NAMALWA (cell line): ENCODE data around the gene NTRK2.

Experiments
- DNase-seq: peaks from one replicate; pipeline ENCODE4 v3.0.0-alpha.2; 2015; ENCODE audit warnings: low spot score

Gene NTRK2

DNA sequence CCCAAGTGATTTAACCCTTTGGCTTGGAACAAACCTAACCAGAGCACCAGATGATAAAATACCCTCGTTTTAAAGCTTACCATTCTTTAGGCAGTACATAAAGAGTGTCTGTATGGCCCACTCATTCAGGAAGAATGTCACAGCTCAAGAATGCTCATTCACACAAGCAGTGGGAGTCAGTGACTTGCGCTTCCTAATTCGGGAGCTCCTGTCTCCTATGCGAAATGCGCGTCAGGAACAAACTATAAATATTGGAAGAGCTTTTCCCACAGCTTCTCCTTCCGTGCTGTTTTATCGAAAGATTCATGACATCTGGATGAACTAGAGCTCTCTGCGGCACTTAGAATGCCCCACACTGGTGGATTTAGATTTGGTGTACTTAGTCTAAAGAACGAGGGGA, 66.6 kb downstream of the NTRK2 start:
- DNase-seq = no peak

DNA sequence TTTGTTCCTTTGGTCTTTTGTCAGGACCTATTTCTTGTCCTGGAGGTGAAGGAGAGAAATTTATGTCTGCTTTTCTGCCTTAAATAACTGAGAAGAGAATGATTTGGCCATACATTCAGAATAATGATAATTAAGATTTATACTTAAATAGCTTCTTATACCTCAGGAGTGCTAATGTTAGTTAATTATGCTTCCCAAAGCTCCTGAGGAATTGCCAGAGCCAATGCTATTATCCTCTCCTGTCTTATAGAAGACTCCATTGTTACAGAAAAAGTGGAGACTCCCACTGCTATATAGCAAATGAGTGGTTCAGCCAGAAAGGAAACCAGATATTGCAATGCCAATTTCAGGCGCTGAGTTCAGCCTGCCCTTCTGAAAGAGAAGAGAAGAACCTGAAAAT, 67.0 kb downstream of the NTRK2 start:
- DNase-seq = no peak

GRCh38 chr9:84738353-84738752, 68.8 kb downstream of the NTRK2 start:
- no peak for DNase-seq

DNA sequence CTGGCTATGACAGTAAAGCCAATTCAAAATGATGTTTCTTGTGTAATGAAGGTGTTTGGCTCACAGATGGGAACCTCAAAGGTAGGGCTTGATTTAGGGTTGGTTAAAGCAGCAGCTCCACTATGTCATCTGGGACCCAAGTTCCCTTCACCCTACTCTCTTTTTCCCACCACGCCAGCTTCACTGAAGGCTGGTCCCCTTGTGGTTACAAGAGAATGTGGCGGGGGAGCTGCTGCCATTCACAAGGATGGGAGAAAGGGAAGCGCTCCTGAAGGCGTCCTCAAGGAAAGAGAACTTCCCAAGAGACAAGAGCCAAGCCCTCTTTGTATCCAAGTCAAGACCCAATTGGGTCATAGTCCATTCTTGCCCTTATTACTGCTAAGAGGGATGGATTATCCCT, 72.7 kb downstream of the NTRK2 start:
- DNase-seq = no peak

DNA sequence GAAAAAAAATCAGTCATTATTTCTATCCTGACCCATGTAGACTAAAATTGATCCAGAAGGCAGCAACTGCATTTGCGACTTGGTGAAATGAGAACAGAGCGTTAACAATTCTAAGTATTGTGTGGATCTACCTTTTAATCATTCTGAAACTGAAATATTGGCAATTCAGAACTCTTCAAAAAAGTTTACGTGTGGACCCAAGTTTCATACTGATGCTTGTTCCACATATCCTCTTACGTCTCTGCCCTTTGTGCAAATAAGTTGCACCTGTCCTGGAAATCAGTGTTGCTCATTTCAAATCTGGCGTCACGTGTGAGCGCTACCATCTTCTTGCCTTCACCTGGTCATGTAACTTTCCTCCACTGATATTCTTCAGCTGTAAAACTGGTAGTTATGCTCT, 74.7 kb downstream of the NTRK2 start:
- DNase-seq = no peak

DNA sequence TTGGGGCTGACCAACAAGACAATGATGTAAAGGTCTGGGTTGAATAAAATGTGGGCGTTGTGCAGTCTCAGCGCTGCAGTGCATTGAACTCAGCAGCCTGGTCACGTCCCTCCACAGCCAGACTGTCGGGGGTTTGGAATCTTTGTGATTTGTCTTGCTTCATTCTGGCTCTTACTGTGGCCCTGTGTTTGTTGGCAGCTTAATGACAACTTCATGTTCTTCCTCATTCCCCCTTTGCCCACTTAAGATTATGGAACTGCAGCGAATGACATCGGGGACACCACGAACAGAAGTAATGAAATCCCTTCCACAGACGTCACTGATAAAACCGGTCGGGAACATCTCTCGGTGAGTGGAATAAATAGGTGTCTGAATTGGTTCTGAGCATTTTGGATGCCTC, 75.2 kb downstream of the NTRK2 start:
- DNase-seq = no peak

DNA sequence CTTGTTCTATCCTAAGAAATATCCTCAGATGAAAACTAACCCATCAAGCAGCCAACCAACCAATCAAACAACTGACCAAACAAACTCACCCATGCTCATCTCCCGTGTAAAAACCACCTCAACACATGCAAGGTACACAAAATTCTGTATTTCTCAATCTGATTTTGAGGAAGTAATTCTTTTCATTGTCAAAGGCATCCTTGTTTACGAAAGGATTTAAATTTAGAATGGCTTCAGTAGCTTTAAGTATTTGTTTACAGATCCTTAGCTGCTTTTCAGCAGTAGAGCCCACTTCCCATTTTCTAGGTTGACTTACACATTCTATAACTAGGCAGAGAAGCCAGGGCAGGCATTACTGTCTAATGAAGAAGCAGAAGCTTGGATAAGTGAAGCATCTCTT, 78.6 kb downstream of the NTRK2 start:
- no peak for DNase-seq

DNA sequence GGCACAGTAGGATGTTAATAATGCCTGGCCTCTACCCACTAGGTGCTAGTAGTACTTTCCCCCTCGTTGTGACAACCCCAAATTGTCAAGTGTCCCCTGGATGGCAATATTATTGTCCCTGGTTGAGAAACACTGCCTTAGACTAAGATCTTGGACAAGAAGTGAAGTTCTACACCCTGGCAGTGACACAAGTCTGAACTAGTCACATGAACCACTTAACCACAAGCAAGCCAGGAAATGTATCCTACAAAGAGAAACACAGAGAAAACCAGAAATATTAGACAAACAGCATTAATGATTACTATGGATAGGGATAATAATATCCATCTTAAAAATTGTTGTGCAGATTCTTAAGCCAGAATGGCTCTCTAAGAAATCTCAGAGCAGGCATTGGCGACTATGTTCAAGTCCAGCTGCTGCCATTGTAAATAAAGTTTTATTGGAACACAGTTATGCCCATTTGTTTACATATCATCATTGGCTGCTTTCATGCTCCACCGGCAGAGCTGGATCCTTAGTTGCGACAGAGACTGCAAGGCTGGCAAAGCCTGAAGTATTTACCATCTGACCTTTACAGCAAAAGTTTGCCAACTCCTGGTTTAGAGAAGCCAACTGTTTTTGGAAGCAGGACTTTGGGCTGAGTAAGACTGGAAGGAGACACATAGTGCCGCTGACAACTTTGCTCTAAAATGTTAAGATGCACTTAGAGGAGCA, 80.8 kb downstream of the NTRK2 start:
- no peak for DNase-seq

DNA sequence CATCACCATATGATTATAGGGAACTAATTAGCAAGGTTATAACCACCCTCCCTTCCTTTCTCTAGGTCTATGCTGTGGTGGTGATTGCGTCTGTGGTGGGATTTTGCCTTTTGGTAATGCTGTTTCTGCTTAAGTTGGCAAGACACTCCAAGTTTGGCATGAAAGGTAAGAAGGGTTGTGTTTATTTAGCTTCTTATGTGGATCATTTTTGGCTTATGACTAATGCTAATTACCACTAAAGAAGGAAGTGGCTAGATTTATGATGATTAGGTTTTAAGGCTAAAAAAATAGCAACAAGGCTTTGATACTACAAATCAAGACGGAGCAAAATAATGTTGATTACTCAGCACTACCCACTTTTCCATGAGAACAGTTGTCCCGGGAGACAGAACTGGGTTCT, 82.4 kb downstream of the NTRK2 start:
- DNase-seq = no peak

- no peak for DNase-seq
Measured at GRCh38 chr9:84754461-84754860, 84.9 kb downstream of the NTRK2 start.

GRCh38 chr9:84754881-84755280, 85.4 kb downstream of the NTRK2 start:
- no peak for DNase-seq

GRCh38 chr9:84755380-84755779, 85.9 kb downstream of the NTRK2 start:
- no peak for DNase-seq

- DNase-seq = no peak
Measured at GRCh38 chr9:84756171-84756570, 86.6 kb downstream of the NTRK2 start.

GRCh38 chr9:84756731-84757130, 87.2 kb downstream of the NTRK2 start:
- DNase-seq = no peak

- DNase-seq = no peak
Measured at GRCh38 chr9:84758817-84759216, 89.3 kb downstream of the NTRK2 start.

GRCh38 chr9:84759300-84759750, 89.8 kb downstream of the NTRK2 start:
- no peak for DNase-seq

GRCh38 chr9:84759804-84760203, 90.3 kb downstream of the NTRK2 start:
- no peak for DNase-seq

GRCh38 chr9:84761137-84761808, 91.7 kb downstream of the NTRK2 start:
- no peak for DNase-seq

- DNase-seq = no peak
Measured at GRCh38 chr9:84772511-84772910, 103.0 kb downstream of the NTRK2 start.

GRCh38 chr9:84773022-84773421, 103.5 kb downstream of the NTRK2 start:
- DNase-seq = no peak

GRCh38 chr9:84775056-84775643, 105.6 kb downstream of the NTRK2 start:
- no peak for DNase-seq

DNA sequence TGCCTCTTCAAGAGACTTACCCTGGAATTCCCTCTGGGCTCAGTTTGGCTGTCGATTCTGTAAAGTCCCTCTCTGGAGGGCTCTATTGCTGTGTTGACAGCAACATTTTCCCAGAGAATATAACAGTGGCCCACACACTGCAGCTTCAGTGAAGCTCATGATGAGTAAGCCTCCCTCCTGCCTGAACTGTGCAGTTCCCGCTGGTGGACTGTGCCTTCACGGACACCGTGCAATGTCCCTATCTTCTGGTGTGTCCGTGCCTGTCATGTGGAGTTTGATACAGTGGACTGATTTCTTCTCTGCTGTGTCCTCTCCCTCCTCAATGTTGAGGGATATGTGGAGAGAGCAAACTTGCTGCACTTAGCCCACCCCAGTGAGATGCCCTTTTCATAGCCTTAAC, 109.0 kb downstream of the NTRK2 start:
- DNase-seq = no peak

- no peak for DNase-seq
Measured at GRCh38 chr9:84779883-84780282, 110.4 kb downstream of the NTRK2 start.

DNA sequence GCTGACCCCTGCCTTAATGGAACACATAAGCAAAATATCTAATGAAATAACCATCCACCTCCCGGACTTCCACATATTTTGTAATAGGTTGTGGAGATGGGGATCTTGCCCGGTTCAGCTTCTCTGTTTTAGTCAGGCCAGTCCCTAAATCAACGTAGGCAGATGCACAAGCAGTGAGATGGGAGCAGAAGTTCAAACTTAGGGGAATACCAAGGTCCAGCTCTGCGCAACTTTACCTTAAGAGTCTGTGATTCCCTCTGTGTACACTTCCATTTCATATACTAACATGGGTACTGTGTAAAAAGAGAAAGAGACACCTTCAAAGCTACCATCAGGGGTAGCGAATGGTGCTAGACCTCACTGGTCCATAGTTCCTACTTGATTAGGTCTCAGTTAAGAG, 110.9 kb downstream of the NTRK2 start:
- no peak for DNase-seq
